ENCODE data around the gene SH3RF1.
"Not testable (repeated sequence)": the region's sequence is repeated elsewhere in the genome, so short reads cannot be mapped to it uniquely, and the experiment has no call there.

SH3RF1 gene

GRCh38 chr4:169270810-169271691 is at the start of gene SH3RF1:
TSS of gene SH3RF1 (minus strand) at chr4:169270956. CDS start at chr4:169269212, 1,744 bp downstream.
- DNase-seq: no peak

GRCh38 chr4:169315530-169316343 is 45.0 kb upstream of the SH3RF1 start:
- no peak for DNase-seq

- DNase-seq: no peak
Measured at GRCh38 chr4:169314906-169315305, 44.1 kb upstream of the SH3RF1 start.

- DNase-seq: no peak
Measured at GRCh38 chr4:169313732-169314131, 43.0 kb upstream of the SH3RF1 start.

- DNase-seq: no peak
Measured at GRCh38 chr4:169312690-169313422, 42.1 kb upstream of the SH3RF1 start.

- DNase-seq: no peak
Measured at GRCh38 chr4:169311643-169312365, 41.0 kb upstream of the SH3RF1 start.

- no peak for DNase-seq
Measured at GRCh38 chr4:169309326-169309967, 38.7 kb upstream of the SH3RF1 start.

- no peak for DNase-seq
Measured at GRCh38 chr4:169307576-169307975, 36.8 kb upstream of the SH3RF1 start.

- no peak for DNase-seq
Measured at GRCh38 chr4:169305651-169306050, 34.9 kb upstream of the SH3RF1 start.

- no peak for DNase-seq
Measured at GRCh38 chr4:169305173-169305572, 34.4 kb upstream of the SH3RF1 start.

- no peak for DNase-seq
Measured at GRCh38 chr4:169295822-169296221, 25.1 kb upstream of the SH3RF1 start.

- DNase-seq: no peak
Measured at GRCh38 chr4:169293343-169294176, 22.8 kb upstream of the SH3RF1 start.

- not testable (repeated sequence) for DNase-seq
Measured at GRCh38 chr4:169287983-169288382, 17.2 kb upstream of the SH3RF1 start.

- no peak for DNase-seq
Measured at GRCh38 chr4:169286562-169287301, 16.0 kb upstream of the SH3RF1 start.

GRCh38 chr4:169283114-169283509 is 12.4 kb upstream of the SH3RF1 start:
- no peak for DNase-seq

GRCh38 chr4:169282429-169283113 is 11.8 kb upstream of the SH3RF1 start:
- no peak for DNase-seq

- DNase-seq: no peak
Measured at GRCh38 chr4:169279108-169279507, 8.4 kb upstream of the SH3RF1 start.

- no peak for DNase-seq
Measured at GRCh38 chr4:169278624-169279023, 7.9 kb upstream of the SH3RF1 start.

- DNase-seq: not testable (repeated sequence)
Measured at GRCh38 chr4:169277838-169278237, 7.1 kb upstream of the SH3RF1 start.

- DNase-seq: no peak
Measured at GRCh38 chr4:169275180-169275579, 4.4 kb upstream of the SH3RF1 start.

Data from stimulated activated naive CD4-positive, alpha-beta T cell (primary cell).